Measurements from ENCODE around the gene DLG2.

DNA sequence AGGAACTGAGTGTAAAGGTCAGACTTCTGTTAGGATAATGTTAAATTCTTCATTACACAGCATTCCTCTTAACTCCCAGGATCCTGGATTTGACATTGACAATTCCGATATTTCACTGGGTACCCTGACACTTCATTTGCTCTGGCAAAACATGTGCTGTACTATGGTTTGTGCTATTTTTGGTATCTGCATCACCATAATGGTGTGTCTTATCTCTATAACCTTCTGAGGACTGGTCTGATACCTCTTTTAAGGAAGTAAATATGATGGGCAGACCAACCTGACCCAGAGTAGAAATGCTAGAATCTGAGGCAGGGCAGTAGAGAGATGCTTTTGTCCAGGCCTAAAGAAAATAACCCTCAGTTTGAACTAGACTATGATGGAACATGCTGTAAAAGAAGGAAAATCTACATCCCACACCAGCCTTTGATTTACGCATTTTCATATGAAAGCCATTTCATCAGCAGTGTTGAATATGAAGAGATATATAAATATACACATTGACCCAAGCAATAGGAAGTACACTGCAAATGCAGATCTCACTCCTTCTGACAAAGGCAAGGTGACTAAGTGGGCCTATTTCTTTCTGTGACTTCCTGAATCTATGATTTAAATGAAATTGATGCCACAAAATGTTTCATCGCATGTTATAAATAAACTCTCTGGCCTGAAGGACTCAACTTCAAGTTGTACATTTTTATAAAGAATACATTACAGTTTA lies 966.7 kb downstream of the DLG2 start:
- TF ChIP-seq ZNF274 (IDR thresholded peaks at IDR 0.05; ENCODE audit: borderline replicate concordance, extremely low read depth, low read length) (no peak), EP300 (IDR thresholded peaks at IDR 0.05; ENCODE audit: borderline replicate concordance in 1 of 2, low read depth in 2 of 2, low read length in 2 of 2) (no peak), TAF1 (IDR thresholded peaks at IDR 0.05; ENCODE audit: low read depth, low read length) (no peak)
